GM21447 (cell line): Measurements from ENCODE around the gene ERC1.
"Not testable (repeated sequence)": the region's sequence is repeated elsewhere in the genome, so short reads cannot be mapped to it uniquely, and the experiment has no call there.

ENCODE experiments used
- ATAC-seq: cut with Tn5 transposase; IDR thresholded peaks from one replicate; pipeline ENCODE4 v1.9.1; 2021; ENCODE audit not compliant: unreplicated experiment

Gene ERC1

GRCh38 chr12:1311145-1311544, 320.1 kb downstream of the ERC1 start:
- no peak for ATAC-seq

- no peak for ATAC-seq
These were observed 322.9 kb downstream of the ERC1 start for GRCh38 chr12:1313906-1314305.

- ATAC-seq: no peak
These were observed 323.5 kb downstream of the ERC1 start for GRCh38 chr12:1314523-1314922.

DNA sequence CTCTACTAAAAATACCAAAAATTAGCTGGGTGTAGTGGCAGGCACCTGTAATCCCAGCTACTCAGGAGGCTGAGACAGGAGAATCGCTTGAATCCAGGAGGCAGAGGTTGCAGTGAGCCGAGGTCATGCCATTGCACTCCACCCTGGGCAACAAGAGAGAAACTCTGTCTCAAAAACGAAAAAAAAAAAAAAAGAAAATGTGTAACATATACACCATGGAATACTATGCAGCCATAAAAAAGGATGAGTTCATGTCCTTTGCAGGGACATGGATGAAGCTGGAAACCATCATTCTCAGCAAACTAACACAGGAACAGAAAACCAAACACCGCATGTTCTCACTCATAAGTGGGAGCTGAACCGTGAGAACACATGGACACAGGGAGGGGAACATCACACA, 326.0 kb downstream of the ERC1 start:
- ATAC-seq: not testable (repeated sequence)

DNA sequence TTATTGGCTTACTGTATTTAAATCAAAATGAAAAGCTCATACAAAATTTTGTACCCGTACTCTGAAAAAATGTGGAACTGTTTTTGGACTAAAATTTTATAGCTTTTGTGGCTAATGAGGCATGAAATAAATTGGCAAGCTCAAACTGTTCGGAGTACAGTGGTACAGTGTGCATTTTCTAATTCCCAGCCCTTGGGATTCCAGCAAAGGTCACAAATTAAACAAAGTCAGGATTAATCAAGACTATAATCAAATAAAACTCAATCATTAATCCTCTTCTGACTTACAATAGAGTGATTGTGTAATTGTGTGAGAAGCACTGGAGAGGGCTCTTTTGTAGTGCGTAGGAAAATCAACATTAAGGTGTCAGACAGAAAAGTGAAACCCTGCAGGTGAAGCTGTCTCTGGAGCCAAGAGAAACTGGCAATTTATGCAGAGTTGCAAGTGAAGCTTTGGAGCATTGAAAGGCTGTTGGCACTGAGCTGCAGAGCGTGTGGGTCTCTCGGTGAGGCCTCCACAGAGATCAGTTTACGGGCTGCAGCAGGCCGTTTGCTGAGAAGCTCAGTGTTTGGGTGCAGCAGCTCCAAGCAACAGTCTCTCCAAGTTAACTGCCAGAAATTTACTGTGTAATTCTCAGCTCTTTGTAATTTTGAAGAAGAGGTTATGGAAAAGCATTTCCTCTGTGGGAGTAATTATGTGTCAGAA, 327.5 kb downstream of the ERC1 start:
- no peak for ATAC-seq

- no peak for ATAC-seq
These were observed 328.2 kb downstream of the ERC1 start for GRCh38 chr12:1319212-1319611.

GRCh38 chr12:1320021-1320420, 329.0 kb downstream of the ERC1 start:
- ATAC-seq: no peak

- ATAC-seq: no peak
These were observed 331.8 kb downstream of the ERC1 start for GRCh38 chr12:1322821-1323220.

DNA sequence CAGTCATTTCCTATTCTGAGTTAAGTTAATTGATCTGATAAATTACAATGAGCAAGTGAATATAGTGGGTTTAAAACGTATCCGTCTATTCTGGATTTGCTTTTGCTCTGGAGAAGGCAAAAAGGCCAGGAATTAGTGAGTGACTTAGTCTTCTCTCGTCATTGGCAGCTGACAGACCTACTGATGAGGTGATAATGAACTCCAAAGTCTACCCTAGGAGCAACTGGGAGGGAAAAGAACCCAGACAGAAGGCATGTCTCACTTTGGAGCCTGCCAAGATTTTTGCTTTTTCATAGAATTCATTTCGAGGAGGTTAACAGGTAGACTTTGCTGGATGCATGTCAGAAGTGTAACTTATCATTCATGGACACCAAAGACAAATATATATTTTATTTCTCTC, 333.1 kb downstream of the ERC1 start:
- ATAC-seq: no peak

- no peak for ATAC-seq
These were observed 333.9 kb downstream of the ERC1 start for GRCh38 chr12:1324910-1325309.

- no peak for ATAC-seq
These were observed 334.6 kb downstream of the ERC1 start for GRCh38 chr12:1325666-1326065.

DNA sequence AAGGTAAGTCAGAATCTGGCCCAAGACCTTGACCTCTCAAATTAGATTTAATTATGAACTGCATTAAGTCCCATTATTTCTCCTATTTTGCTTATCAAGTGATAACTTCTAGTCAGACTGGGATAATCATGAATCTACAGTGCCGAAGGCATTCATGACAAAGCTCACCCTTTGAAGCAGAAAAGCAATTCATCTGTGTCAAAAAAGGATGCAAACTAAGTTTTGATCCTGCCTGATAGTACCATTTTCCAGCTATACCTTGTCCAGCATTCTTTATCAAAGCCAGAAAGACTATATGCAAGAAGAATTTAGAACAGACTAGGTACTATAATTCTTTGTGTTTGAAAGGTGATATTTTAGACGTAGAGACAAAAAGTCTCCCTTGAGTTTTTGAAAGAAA, 335.2 kb downstream of the ERC1 start:
- ATAC-seq: no peak

DNA sequence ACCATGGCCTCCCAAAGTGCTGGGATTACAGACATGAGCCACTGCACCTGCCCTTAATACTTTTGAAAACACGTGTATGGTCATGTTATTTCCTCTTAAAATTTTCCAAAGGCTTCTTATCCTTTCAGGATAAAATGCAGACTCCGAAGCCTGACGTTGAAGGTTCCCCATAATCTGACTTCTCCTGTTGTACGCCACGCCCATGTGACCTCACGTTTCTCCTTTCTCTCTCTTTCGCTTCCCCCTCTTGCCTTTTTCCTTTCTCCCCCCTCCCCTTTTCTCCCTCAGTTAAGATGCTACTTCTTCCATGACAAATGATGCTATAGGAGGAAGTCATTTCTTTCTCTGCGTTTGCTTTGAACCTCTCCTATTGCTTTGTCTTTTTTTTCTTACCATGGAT, 337.4 kb downstream of the ERC1 start:
- no peak for ATAC-seq

- ATAC-seq: no peak
These were observed 338.9 kb downstream of the ERC1 start for GRCh38 chr12:1329784-1330476.

DNA sequence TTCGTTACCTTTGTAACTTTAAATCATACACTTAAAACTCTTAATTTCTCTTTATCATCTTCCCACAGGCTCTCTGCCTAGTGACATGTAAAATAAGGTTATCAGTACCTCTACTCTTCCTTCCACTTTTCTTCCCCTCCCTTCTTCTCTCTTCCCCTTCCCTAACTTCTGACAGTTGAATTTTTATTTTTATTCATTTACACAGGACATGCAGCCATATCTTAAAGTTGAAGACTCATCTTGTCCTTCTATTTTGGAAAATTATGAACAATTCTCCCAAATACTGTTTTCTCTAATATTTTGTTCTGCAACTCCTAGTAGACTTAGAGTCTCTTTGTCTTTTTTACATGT, 339.4 kb downstream of the ERC1 start:
- ATAC-seq: no peak

GRCh38 chr12:1332327-1332726, 341.3 kb downstream of the ERC1 start:
- no peak for ATAC-seq

DNA sequence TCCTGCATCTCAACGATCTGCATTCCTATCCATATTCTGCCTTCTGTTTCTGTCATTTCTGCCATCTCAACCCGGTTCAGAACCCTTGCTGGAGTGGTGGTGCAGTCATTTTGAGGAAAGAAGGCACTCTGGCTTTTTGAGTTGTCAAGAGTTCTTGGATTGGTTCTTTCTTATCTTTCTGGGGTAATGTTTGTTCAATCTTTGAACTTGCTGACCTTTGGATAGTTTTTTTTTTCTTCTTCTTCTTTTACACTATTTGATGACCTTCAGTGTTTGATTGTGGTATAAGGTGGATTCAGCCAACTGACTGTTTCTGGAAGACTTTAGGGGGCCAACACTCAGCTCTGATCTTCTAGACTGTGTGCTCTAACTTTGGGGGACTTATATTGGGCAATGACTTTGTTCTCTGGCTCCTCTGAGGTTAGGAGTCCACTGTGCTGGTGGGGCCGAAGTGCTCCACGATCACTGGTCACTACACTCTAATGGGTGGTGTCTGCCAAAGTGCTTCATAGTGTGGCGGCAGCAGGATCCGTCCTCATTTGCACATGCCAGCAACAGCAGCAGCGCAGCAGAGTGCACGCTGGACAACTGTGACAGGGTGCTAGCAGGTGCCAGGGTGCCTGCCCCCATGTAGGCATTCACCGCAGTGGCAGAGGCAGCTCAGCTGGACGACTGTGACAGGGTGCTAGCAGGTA, 347.6 kb downstream of the ERC1 start:
- no peak for ATAC-seq

- not testable (repeated sequence) for ATAC-seq
These were observed 348.1 kb downstream of the ERC1 start for GRCh38 chr12:1339178-1339541.

- ATAC-seq: no peak
These were observed 348.7 kb downstream of the ERC1 start for GRCh38 chr12:1339618-1340319.

- ATAC-seq: not testable (repeated sequence)
These were observed 350.2 kb downstream of the ERC1 start for GRCh38 chr12:1341270-1341669.

DNA sequence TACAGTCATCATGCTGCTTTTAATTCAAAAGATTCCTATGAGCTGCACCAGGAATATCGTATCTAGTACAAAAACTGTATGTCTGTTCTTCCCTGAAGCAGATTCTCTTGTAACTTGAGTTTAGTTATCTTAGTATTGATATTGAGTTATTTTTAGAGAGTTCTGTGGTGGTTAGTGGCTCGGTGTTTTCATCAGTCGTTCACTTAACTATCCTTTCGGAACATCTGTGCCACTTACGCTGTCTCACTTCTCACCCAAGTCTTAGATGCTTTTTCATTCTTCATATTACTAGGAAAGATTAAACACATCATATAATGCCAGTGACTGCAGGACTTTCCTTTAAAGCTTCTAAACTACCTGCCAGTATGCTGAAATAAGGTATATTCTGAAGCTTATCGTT, 352.4 kb downstream of the ERC1 start:
- no peak for ATAC-seq

- no peak for ATAC-seq
These were observed 353.2 kb downstream of the ERC1 start for GRCh38 chr12:1344245-1344644.
